ENCODE data around the gene PTPA.
A peak's percentile ranks its signal among the peaks of the same experiment; 100 is the strongest.

PTPA gene

DNA sequence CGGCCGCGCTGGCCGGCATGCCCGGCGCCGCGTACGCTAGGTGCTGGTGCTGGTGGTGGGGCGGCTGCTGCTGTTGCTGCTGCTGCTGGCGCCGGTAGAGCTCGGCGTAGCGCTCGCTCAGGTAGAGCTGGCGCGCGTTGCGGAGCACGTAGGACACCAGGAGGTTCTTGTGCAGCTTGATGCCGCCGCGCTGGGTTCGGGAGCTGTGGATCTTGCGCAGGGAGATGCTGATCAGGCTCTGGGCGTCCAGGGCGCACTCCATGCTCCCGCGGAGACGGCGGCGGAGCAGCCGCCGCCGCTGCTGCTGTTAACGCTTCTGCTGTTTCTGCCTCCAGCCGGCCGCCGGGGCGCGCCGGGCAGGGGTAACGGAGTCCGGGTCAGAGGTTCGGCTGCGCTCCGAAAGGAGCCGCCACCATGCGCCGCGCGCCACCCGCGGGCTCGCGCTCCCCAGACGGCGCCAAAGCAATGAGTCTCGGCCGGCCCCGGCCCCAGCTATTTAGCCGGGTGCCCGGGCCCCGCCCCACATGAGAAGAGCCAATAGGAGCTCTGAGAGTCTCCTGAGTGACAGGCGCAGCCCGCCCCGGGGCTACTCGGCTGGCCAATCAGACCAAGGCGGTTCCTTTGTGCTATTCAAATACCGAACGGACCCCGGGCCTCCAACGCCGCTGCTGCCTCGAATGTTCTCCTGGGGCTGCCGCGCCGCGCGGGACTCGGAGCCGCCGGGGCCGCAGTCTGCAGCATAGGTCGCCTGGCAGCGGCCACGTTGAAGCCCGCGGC lies 66.8 kb downstream of the PTPA start, which contains the start of gene IER5L (continued):
- TF ChIP-seq ZNF596 (tag by site-specific recombination; IDR thresholded peaks at IDR 0.05) (no peak), KLF16 (tag by site-specific recombination; IDR thresholded peaks at IDR 0.05) (peak; percentile 62; the same call in 1 of the 2 replicates), ZFHX2 (tag by site-specific recombination; conservative IDR thresholded peaks at IDR 0.05) (no peak), ZNF776 (tag by site-specific recombination; IDR thresholded peaks at IDR 0.05; ENCODE audit: borderline replicate concordance) (no peak), ZNF449 (tag by site-specific recombination; IDR thresholded peaks at IDR 0.05) (peak; percentile 36; the same call in 1 of the 2 replicates), ZBTB20 (tag by site-specific recombination; IDR thresholded peaks at IDR 0.05) (peak; percentile 69; the same call in 1 of the 2 replicates), ZNF530 (tag by site-specific recombination; IDR thresholded peaks at IDR 0.05; ENCODE audit: low read depth) (no peak), GLIS1 (tag by site-specific recombination; IDR thresholded peaks at IDR 0.05) (peak; percentile 37; the same call in 1 of the 2 replicates), ZBTB1 (tag by site-specific recombination; IDR thresholded peaks at IDR 0.05) (no peak), OSR2 (tag by site-specific recombination; IDR thresholded peaks at IDR 0.05) (no peak), ZNF843 (tag by site-specific recombination; IDR thresholded peaks at IDR 0.05) (peak; percentile 72), ZNF610 (tag by site-specific recombination; IDR thresholded peaks at IDR 0.05; ENCODE audit: borderline replicate concordance) (no peak), ZNF621 (tag by site-specific recombination; IDR thresholded peaks at IDR 0.05) (no peak), ZNF248 (tag by site-specific recombination; IDR thresholded peaks at IDR 0.05) (no peak), ZNF48 (tag by site-specific recombination; IDR thresholded peaks at IDR 0.05) (no peak), ZNF792 (tag by site-specific recombination; IDR thresholded peaks at IDR 0.05) (0 out of 2 replicates have a peak, but pooled peaks have one; percentile 41), ZNF768 (tag by site-specific recombination; IDR thresholded peaks at IDR 0.05) (no peak), SP7 (tag by site-specific recombination; IDR thresholded peaks at IDR 0.05) (peak; percentile 75), ZNF292 (tag by site-specific recombination; IDR thresholded peaks at IDR 0.05; ENCODE audit: borderline replicate concordance, low read depth) (no peak), ZNF202 (tag by site-specific recombination; IDR thresholded peaks at IDR 0.05; ENCODE audit: borderline replicate concordance) (no peak), MEIS1 (CRISPR knock-in tag; IDR thresholded peaks at IDR 0.05; ENCODE audit: borderline replicate concordance) (no peak), PRDM10 (tag by site-specific recombination; IDR thresholded peaks at IDR 0.05) (no peak), ZBTB8A (tag by site-specific recombination; IDR thresholded peaks at IDR 0.05) (peak; percentile 84), ZNF501 (tag by site-specific recombination; IDR thresholded peaks at IDR 0.05) (peak; percentile 93), EGR2 (tag by site-specific recombination; IDR thresholded peaks at IDR 0.05; ENCODE audit: low read depth) (no peak), SCRT1 (tag by site-specific recombination; IDR thresholded peaks at IDR 0.05; ENCODE audit: borderline replicate concordance) (no peak), KLF8 (tag by site-specific recombination; IDR thresholded peaks at IDR 0.05) (no peak; the same call in 1 of the 2 replicates), HOXD13 (CRISPR knock-in tag; IDR thresholded peaks at IDR 0.05; ENCODE audit: borderline replicate concordance) (no peak)
- TF ChIP-seq, protein P1, sequence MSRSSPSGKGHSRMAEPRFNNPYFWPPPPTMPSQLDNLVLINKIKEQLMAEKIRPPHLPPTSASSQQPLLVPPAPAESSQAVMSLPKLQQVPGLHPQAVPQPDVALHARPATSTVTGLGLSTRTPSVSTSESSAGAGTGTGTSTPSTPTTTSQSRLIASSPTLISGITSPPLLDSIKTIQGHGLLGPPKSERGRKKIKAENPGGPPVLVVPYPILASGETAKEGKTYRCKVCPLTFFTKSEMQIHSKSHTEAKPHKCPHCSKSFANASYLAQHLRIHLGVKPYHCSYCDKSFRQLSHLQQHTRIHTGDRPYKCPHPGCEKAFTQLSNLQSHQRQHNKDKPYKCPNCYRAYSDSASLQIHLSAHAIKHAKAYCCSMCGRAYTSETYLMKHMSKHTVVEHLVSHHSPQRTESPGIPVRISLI (tag by site-specific recombination; IDR thresholded peaks at IDR 0.05), result no peak
- TF ChIP-seq, protein P2, sequence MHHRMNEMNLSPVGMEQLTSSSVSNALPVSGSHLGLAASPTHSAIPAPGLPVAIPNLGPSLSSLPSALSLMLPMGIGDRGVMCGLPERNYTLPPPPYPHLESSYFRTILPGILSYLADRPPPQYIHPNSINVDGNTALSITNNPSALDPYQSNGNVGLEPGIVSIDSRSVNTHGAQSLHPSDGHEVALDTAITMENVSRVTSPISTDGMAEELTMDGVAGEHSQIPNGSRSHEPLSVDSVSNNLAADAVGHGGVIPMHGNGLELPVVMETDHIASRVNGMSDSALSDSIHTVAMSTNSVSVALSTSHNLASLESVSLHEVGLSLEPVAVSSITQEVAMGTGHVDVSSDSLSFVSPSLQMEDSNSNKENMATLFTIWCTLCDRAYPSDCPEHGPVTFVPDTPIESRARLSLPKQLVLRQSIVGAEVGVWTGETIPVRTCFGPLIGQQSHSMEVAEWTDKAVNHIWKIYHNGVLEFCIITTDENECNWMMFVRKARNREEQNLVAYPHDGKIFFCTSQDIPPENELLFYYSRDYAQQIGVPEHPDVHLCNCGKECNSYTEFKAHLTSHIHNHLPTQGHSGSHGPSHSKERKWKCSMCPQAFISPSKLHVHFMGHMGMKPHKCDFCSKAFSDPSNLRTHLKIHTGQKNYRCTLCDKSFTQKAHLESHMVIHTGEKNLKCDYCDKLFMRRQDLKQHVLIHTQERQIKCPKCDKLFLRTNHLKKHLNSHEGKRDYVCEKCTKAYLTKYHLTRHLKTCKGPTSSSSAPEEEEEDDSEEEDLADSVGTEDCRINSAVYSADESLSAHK (tag by site-specific recombination; IDR thresholded peaks at IDR 0.05), result no peak
- TF ChIP-seq, protein P3, sequence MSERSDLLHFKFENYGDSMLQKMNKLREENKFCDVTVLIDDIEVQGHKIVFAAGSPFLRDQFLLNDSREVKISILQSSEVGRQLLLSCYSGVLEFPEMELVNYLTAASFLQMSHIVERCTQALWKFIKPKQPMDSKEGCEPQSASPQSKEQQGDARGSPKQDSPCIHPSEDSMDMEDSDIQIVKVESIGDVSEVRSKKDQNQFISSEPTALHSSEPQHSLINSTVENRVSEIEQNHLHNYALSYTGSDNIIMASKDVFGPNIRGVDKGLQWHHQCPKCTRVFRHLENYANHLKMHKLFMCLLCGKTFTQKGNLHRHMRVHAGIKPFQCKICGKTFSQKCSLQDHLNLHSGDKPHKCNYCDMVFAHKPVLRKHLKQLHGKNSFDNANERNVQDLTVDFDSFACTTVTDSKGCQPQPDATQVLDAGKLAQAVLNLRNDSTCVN (tag by site-specific recombination; optimal IDR thresholded peaks at IDR 0.05), result peak; percentile 93

All from HEK293 (cell line).